H1 (cell line): ENCODE data around the gene BOK. TPM values are rescaled to one million over a fixed set of nuclear protein-coding genes. Genes with fewer than 3 reads are reported as not detected.

Experiments used
- ATF3 ChIP-seq: IDR thresholded peaks from 2 replicates; pipeline ENCODE4 v1.6.1; 2011; ENCODE audit warnings: low read depth, mild to moderate bottlenecking, low read length; ENCODE audit not compliant: insufficient read depth
- BCL11A ChIP-seq, 2 experiments: IDR thresholded peaks; one replicate each; pipeline ENCODE4 v1.6.1; 2011; ENCODE audit warnings: low read depth in 2 of 2, low read length in 2 of 2, mild to moderate bottlenecking in 2 of 2
- CHD1 ChIP-seq: IDR thresholded peaks from 2 replicates; pipeline ENCODE4 v1.6.1; 2012; ENCODE audit warnings: low read depth, low read length, improper control_type of control experiment
- E2F6 ChIP-seq: IDR thresholded peaks from 2 replicates; pipeline ENCODE4 v1.6.1; 2012; ENCODE audit warnings: inconsistent platforms
- EP300 ChIP-seq, 2 experiments: IDR thresholded peaks; 1 replicate in 1 of 2; 2 replicates in 1 of 2; pipeline ENCODE4 v1.6.1; 2011 to 2012; ENCODE audit warnings: low read depth in 2 of 2, low read length in 2 of 2, mild to moderate bottlenecking in 2 of 2, borderline replicate concordance in 1 of 2, inconsistent platforms in 1 of 2, moderate library complexity in 1 of 2
- KDM1A ChIP-seq: fragments of 200-600, 300-600 bp; sonication (generic); IDR thresholded peaks from 2 replicates; pipeline ENCODE4 v1.7.1; 2016; ENCODE audit warnings: mild to moderate bottlenecking, low read length, borderline replicate concordance
- PHF8 ChIP-seq: fragments of 200-600 bp; sonication (generic); conservative IDR thresholded peaks from 2 replicates; pipeline ENCODE4 v1.7.1; 2012; ENCODE audit warnings: low read depth, mild to moderate bottlenecking, inconsistent platforms, low read length, moderate library complexity
- POU5F1 ChIP-seq: IDR thresholded peaks from 2 replicates; pipeline ENCODE4 v1.6.1; 2011; ENCODE audit warnings: low read depth, mild to moderate bottlenecking, low read length, moderate library complexity
- SIN3A ChIP-seq, 2 experiments: IDR thresholded peaks in 1 of 2; conservative IDR thresholded peaks in 1 of 2; 2 replicates each; pipeline ENCODE4 v1.6.1; 2011 to 2012; ENCODE audit warnings: low read length in 2 of 2, improper control_type of control experiment in 1 of 2, low read depth in 1 of 2, mild to moderate bottlenecking in 1 of 2
- polyA plus RNA-seq, 7 experiments: library from polyadenylated mRNA; depleted of rRNA in 3 of 7; stranded (reverse) in 5 of 7; unstranded in 2 of 7; fragments of >200 nt in 5 of 7; fragments of 200-250 nt in 2 of 7; gene quantifications; 1 replicate in 5 of 7; 2 replicates in 1 of 7; 4 replicates in 1 of 7; pipeline versions ENCODE4 v1.2.1 to v1.2.3, GENCODE V29; 2011 to 2013; ENCODE audit warnings: missing spikeins in 2 of 7, mixed read lengths in 2 of 7
- total RNA-seq: library from RNA; stranded (reverse); fragmentation: NEBNext Ultra II Directional; extraction: Animal tissue kit (Norgen Biotek cat#: 25700); gene quantifications from 2 replicates; pipeline ENCODE4 v1.2.1, GENCODE V29; 2021

The BOK gene
- total and polyA plus RNA-seq, 2 of the 8 experiments (the other 6 are each of a cell fraction or from before 2014, with no cell fraction given): 33.7 to 37.6 TPM

GRCh38 chr2:241563571-241563980 is 5.0 kb downstream of the BOK start (continued):
- no peak for TF ChIP-seq EP300 (IDR thresholded peaks at IDR 0.05; ENCODE audit: borderline replicate concordance in 1 of 2, low read depth in 2 of 2, low read length in 2 of 2)
- TF ChIP-seq KDM1A: no peak
- no peak for TF ChIP-seq BCL11A (IDR thresholded peaks at IDR 0.05; ENCODE audit: low read depth in 2 of 2, low read length in 2 of 2)
- TF ChIP-seq PHF8: no peak
- no peak for TF ChIP-seq SIN3A (conservative IDR thresholded peaks at IDR 0.05 in 1 of 2, IDR thresholded peaks at IDR 0.05 in 1 of 2; ENCODE audit: low read depth in 1 of 2, low read length in 2 of 2)
- TF ChIP-seq E2F6: no peak
- no peak for TF ChIP-seq CHD1
- TF ChIP-seq ATF3: no peak
- no peak for TF ChIP-seq POU5F1
